SU-DHL-6 (cell line): Measurements from ENCODE around the gene NOTCH3.

Experiments used
- EZH2phosphoT487 ChIP-seq: fragments of 200-600 bp; sonication (generic), shearing (Covaris generic); conservative IDR thresholded peaks from 2 replicates; pipeline ENCODE4 v1.6.1; 2018; ENCODE audit warnings: mild to moderate bottlenecking, antibody characterized with exemption, low read length, moderate library complexity, mixed read lengths
- TF ChIP-seq, protein P1 (sequence below): fragments of 200-600 bp; sonication (generic); IDR thresholded peaks from one replicate; pipeline ENCODE4 v1.5.1; 2017; ENCODE audit warnings: antibody characterized with exemption, mild to moderate bottlenecking, low read length, moderate library complexity; ENCODE audit not compliant: insufficient read depth, poor library complexity, severe bottlenecking

DNA sequence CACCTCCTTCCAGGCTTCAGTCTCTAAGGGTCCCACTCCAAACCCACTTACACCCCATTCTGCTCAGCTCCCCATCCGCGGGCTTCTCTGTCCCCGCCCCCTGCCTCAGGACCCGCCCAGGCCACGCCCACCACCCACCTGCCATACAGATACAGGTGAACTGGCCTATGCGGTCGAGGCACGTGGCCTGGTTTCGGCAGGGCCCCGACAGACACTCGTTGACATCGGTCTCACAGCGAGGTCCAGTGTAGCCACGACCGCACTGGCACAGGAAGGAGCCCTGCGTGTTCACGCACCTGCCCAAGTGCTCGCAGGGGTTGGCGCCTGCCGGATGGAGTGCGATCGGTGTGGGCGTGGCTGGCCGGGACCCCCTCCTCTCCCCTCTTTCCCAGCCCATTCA is 11.9 kb downstream of the NOTCH3 start:
- TF ChIP-seq, protein P1, sequence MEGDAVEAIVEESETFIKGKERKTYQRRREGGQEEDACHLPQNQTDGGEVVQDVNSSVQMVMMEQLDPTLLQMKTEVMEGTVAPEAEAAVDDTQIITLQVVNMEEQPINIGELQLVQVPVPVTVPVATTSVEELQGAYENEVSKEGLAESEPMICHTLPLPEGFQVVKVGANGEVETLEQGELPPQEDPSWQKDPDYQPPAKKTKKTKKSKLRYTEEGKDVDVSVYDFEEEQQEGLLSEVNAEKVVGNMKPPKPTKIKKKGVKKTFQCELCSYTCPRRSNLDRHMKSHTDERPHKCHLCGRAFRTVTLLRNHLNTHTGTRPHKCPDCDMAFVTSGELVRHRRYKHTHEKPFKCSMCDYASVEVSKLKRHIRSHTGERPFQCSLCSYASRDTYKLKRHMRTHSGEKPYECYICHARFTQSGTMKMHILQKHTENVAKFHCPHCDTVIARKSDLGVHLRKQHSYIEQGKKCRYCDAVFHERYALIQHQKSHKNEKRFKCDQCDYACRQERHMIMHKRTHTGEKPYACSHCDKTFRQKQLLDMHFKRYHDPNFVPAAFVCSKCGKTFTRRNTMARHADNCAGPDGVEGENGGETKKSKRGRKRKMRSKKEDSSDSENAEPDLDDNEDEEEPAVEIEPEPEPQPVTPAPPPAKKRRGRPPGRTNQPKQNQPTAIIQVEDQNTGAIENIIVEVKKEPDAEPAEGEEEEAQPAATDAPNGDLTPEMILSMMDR: no peak
- no peak for TF ChIP-seq EZH2phosphoT487
